GM12874 (cell line): ENCODE results near the gene ZGRF1.

ENCODE experiments used
- TF ChIP-seq, protein P1 (sequence below): IDR thresholded peaks from 2 replicates; pipeline ENCODE4 v1.5.1; 2011; ENCODE audit warnings: low read depth, mild to moderate bottlenecking, control low read depth, low read length, moderate library complexity; ENCODE audit not compliant: insufficient read depth

Gene ZGRF1

GRCh38 chr4:112668131-112668530, 31.4 kb upstream of the ZGRF1 start:
- TF ChIP-seq, protein P1, sequence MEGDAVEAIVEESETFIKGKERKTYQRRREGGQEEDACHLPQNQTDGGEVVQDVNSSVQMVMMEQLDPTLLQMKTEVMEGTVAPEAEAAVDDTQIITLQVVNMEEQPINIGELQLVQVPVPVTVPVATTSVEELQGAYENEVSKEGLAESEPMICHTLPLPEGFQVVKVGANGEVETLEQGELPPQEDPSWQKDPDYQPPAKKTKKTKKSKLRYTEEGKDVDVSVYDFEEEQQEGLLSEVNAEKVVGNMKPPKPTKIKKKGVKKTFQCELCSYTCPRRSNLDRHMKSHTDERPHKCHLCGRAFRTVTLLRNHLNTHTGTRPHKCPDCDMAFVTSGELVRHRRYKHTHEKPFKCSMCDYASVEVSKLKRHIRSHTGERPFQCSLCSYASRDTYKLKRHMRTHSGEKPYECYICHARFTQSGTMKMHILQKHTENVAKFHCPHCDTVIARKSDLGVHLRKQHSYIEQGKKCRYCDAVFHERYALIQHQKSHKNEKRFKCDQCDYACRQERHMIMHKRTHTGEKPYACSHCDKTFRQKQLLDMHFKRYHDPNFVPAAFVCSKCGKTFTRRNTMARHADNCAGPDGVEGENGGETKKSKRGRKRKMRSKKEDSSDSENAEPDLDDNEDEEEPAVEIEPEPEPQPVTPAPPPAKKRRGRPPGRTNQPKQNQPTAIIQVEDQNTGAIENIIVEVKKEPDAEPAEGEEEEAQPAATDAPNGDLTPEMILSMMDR, result no peak

GRCh38 chr4:112664611-112665010, 27.9 kb upstream of the ZGRF1 start:
- TF ChIP-seq, protein P1, result no peak

GRCh38 chr4:112655270-112655669, 18.6 kb upstream of the ZGRF1 start:
- TF ChIP-seq, protein P1, result no peak

- TF ChIP-seq, protein P1, result no peak
Measured at GRCh38 chr4:112652216-112652615, 15.5 kb upstream of the ZGRF1 start.

DNA sequence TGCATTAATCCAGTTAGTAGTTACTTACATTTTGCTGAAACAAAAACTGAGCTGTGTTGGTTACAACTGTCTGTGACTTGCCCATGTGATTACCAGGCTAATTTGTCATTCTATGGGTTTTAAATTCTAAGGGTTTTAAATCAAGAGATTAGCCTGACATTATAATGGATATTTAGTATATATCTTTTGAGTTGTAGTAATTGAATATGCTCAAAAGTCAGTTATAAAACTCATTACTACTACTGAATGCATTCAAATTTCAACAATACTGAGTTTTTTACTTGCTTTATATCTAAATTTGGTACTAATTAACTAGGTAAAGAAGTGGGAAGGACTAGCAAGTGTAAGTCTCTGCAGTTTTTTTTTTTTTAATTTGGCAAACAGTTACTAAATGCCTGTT, 14.9 kb upstream of the ZGRF1 start:
- TF ChIP-seq, protein P1, result no peak

- TF ChIP-seq, protein P1, result no peak
Measured at GRCh38 chr4:112650332-112650731, 13.6 kb upstream of the ZGRF1 start.

GRCh38 chr4:112649055-112649408, 12.3 kb upstream of the ZGRF1 start:
- TF ChIP-seq, protein P1, result no peak

- TF ChIP-seq, protein P1, result no peak
Measured at GRCh38 chr4:112648263-112649054, 11.8 kb upstream of the ZGRF1 start.
